Astrocyte (in vitro differentiated cells and primary cell): ENCODE results near the gene AUTS2. TPM values are rescaled to one million over a fixed set of nuclear protein-coding genes. Genes with fewer than 3 reads are reported as not detected.

Experiments
- DNase-seq: peaks from one replicate; pipeline ENCODE4 v3.0.0-alpha.2; 2010; ENCODE audit warnings: low read depth
- FAIRE-seq: peaks from 2 replicates; lab custom pipeline; 2011; peaks lifted over from hg19 to GRCh38; lab: Jason Lieb, UNC
- H2AFZ ChIP-seq: 2 replicates; pipeline ENCODE4 v1.6.0; 2012; ENCODE audit warnings: low read depth, low read length, inconsistent platforms
- H3K27ac ChIP-seq: 2 replicates; pipeline ENCODE4 v1.5.1; 2011; ENCODE audit warnings: low read depth, low read length, inconsistent platforms
- H3K27me3 ChIP-seq: 2 replicates; pipeline ENCODE4 v1.6.0; 2011; ENCODE audit warnings: low read length, inconsistent platforms; ENCODE audit not compliant: insufficient read depth
- H3K36me3 ChIP-seq: 2 replicates; pipeline ENCODE4 v1.5.1; 2011; ENCODE audit warnings: low read length, inconsistent platforms; ENCODE audit not compliant: insufficient read depth
- H3K4me1 ChIP-seq: 2 replicates; pipeline ENCODE4 v1.5.1; 2011; ENCODE audit warnings: low read length, inconsistent platforms; ENCODE audit not compliant: insufficient read depth
- H3K4me2 ChIP-seq: 2 replicates; pipeline ENCODE4 v1.6.0; 2012; ENCODE audit warnings: low read length, inconsistent platforms
- H3K4me3 ChIP-seq: 2 replicates; pipeline ENCODE4 v1.5.1; 2011; ENCODE audit warnings: low read depth, mild to moderate bottlenecking, low read length, inconsistent platforms; ENCODE audit not compliant: insufficient read depth
- H3K79me2 ChIP-seq: 2 replicates; pipeline ENCODE4 v1.6.0; 2012; ENCODE audit warnings: mild to moderate bottlenecking, low read length, inconsistent platforms; ENCODE audit not compliant: insufficient read depth
- H3K9ac ChIP-seq: 2 replicates; pipeline ENCODE4 v1.6.0; 2012; ENCODE audit warnings: mild to moderate bottlenecking, low read length, inconsistent platforms
- H3K9me3 ChIP-seq: 2 replicates; pipeline ENCODE4 v1.5.1; 2012; ENCODE audit warnings: low read depth, mild to moderate bottlenecking, low read length, inconsistent platforms; ENCODE audit not compliant: insufficient read depth
- H4K20me1 ChIP-seq: 2 replicates; pipeline ENCODE4 v1.6.0; 2012; ENCODE audit warnings: low read length, inconsistent platforms; ENCODE audit not compliant: insufficient read depth
- H3K27ac Mint-ChIP-seq: one replicate; pipeline ENCODE4 v1.8.0; 2021; ENCODE audit warnings: mild to moderate bottlenecking, mixed read lengths; ENCODE audit not compliant: unreplicated experiment
- H3K27me3 Mint-ChIP-seq: one replicate; pipeline ENCODE4 v1.8.0; 2021; ENCODE audit warnings: low read depth, mixed read lengths; ENCODE audit not compliant: unreplicated experiment
- H3K36me3 Mint-ChIP-seq: one replicate; pipeline ENCODE4 v1.8.0; 2021; ENCODE audit warnings: low read depth, mixed read lengths; ENCODE audit not compliant: unreplicated experiment
- H3K4me1 Mint-ChIP-seq: one replicate; pipeline ENCODE4 v1.8.0; 2021; ENCODE audit warnings: low read depth, mixed read lengths; ENCODE audit not compliant: unreplicated experiment
- H3K4me3 Mint-ChIP-seq: one replicate; pipeline ENCODE4 v1.8.0; 2021; ENCODE audit warnings: mild to moderate bottlenecking, moderate library complexity, mixed read lengths; ENCODE audit not compliant: unreplicated experiment
- H3K9me3 Mint-ChIP-seq: one replicate; pipeline ENCODE4 v1.8.0; 2021; ENCODE audit warnings: mild to moderate bottlenecking, mixed read lengths; ENCODE audit not compliant: unreplicated experiment
- EZH2 ChIP-seq: IDR thresholded peaks from 2 replicates; pipeline ENCODE4 v1.6.1; 2012; ENCODE audit warnings: mild to moderate bottlenecking, low read length, inconsistent platforms; ENCODE audit not compliant: insufficient read depth
- total RNA-seq: library from RNA; stranded (reverse); gene quantifications from 2 replicates; pipeline ENCODE4 v1.2.1, GENCODE V29; 2021
- TF ChIP-seq, protein P1 (sequence below): IDR thresholded peaks from 2 replicates; pipeline ENCODE4 v1.5.1; 2011; ENCODE audit warnings: low read depth, mild to moderate bottlenecking, inconsistent platforms, low read length, moderate library complexity; ENCODE audit not compliant: insufficient read depth

The AUTS2 gene
- total RNA-seq, 1 donor from 2014 or later: 73.2 TPM

- Mint-ChIP-seq H3K4me1 (no peaks in the 10 kb centered on the region), H3K27me3 (no peaks in the 10 kb centered on the region), H3K4me3 (no peak overlapping the region), H3K27ac (no peak overlapping the region), H3K36me3 (peaks cover 7% of the 10 kb centered on the region), H3K9me3 (no peaks in the 10 kb centered on the region)
- H4K20me1 ChIP-seq: no peaks in the 10 kb centered on the region
- H3K9ac ChIP-seq: no peak overlapping the region
- H3K27ac ChIP-seq: no peak overlapping the region
- FAIRE-seq (no peak), DNase-seq (no peak)
- no peaks in the 10 kb centered on the region for H3K4me1 ChIP-seq
- H3K4me2 ChIP-seq: no peak overlapping the region
- H3K4me3 ChIP-seq: no peak overlapping the region
- H3K36me3 ChIP-seq: no peaks in the 10 kb centered on the region
- H3K27me3 ChIP-seq: no peaks in the 10 kb centered on the region
- H3K79me2 ChIP-seq: no peaks in the 10 kb centered on the region
- TF ChIP-seq, protein P1, sequence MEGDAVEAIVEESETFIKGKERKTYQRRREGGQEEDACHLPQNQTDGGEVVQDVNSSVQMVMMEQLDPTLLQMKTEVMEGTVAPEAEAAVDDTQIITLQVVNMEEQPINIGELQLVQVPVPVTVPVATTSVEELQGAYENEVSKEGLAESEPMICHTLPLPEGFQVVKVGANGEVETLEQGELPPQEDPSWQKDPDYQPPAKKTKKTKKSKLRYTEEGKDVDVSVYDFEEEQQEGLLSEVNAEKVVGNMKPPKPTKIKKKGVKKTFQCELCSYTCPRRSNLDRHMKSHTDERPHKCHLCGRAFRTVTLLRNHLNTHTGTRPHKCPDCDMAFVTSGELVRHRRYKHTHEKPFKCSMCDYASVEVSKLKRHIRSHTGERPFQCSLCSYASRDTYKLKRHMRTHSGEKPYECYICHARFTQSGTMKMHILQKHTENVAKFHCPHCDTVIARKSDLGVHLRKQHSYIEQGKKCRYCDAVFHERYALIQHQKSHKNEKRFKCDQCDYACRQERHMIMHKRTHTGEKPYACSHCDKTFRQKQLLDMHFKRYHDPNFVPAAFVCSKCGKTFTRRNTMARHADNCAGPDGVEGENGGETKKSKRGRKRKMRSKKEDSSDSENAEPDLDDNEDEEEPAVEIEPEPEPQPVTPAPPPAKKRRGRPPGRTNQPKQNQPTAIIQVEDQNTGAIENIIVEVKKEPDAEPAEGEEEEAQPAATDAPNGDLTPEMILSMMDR: no peak
- TF ChIP-seq EZH2: no peak
- H2AFZ ChIP-seq: no peak overlapping the region
- no peaks in the 10 kb centered on the region for H3K9me3 ChIP-seq
These were observed 935.3 kb downstream of the AUTS2 start for GRCh38 chr7:70533614-70534013.

GRCh38 chr7:70539205-70539604, 940.9 kb downstream of the AUTS2 start:
- TF ChIP-seq, protein P1: no peak
- no peak for TF ChIP-seq EZH2
- Histone ChIP-seq H3K27me3 (peaks cover 2% of the 10 kb centered on the region), H3K9ac (no peak overlapping the region), H4K20me1 (no peaks in the 10 kb centered on the region), H3K79me2 (no peaks in the 10 kb centered on the region), H3K4me1 (no peaks in the 10 kb centered on the region), H3K27ac (no peak overlapping the region), H2AFZ (no peak overlapping the region), H3K4me2 (no peak overlapping the region), H3K36me3 (no peaks in the 10 kb centered on the region), H3K4me3 (no peak overlapping the region), H3K9me3 (no peaks in the 10 kb centered on the region)
- Mint-ChIP-seq H3K27me3 (no peaks in the 10 kb centered on the region), H3K4me3 (no peak overlapping the region), H3K36me3 (no peaks in the 10 kb centered on the region), H3K4me1 (peaks cover 7% of the 10 kb centered on the region), H3K9me3 (peaks cover 2% of the 10 kb centered on the region), H3K27ac (no peak overlapping the region)
- no peak for DNase-seq
- FAIRE-seq: no peak

- Mint-ChIP-seq H3K27me3 (no peaks in the 10 kb centered on the region), H3K4me3 (no peak overlapping the region), H3K27ac (no peak overlapping the region), H3K4me1 (peaks cover 7% of the 10 kb centered on the region), H3K9me3 (peaks cover 2% of the 10 kb centered on the region), H3K36me3 (no peaks in the 10 kb centered on the region)
- no peaks in the 10 kb centered on the region for H3K36me3 ChIP-seq
- H3K4me2 ChIP-seq: no peak overlapping the region
- peaks cover 2% of the 10 kb centered on the region for H3K27me3 ChIP-seq
- DNase-seq (no peak), FAIRE-seq (no peak)
- no peaks in the 10 kb centered on the region for H3K9me3 ChIP-seq
- no peak overlapping the region for H3K27ac ChIP-seq
- H3K9ac ChIP-seq: no peak overlapping the region
- no peaks in the 10 kb centered on the region for H3K79me2 ChIP-seq
- no peak overlapping the region for H3K4me3 ChIP-seq
- no peaks in the 10 kb centered on the region for H3K4me1 ChIP-seq
- H4K20me1 ChIP-seq: no peaks in the 10 kb centered on the region
- H2AFZ ChIP-seq: no peak overlapping the region
- TF ChIP-seq, protein P1: no peak
- TF ChIP-seq EZH2: no peak
These were observed 941.3 kb downstream of the AUTS2 start for GRCh38 chr7:70539617-70540016.
